Measurements from ENCODE around the gene MX2. TPM values are rescaled to one million over a fixed set of nuclear protein-coding genes. Genes with fewer than 3 reads are reported as not detected.

The MX2 gene
- total RNA-seq, 1 experiment from 2014 or later = 17.6 TPM

DNA sequence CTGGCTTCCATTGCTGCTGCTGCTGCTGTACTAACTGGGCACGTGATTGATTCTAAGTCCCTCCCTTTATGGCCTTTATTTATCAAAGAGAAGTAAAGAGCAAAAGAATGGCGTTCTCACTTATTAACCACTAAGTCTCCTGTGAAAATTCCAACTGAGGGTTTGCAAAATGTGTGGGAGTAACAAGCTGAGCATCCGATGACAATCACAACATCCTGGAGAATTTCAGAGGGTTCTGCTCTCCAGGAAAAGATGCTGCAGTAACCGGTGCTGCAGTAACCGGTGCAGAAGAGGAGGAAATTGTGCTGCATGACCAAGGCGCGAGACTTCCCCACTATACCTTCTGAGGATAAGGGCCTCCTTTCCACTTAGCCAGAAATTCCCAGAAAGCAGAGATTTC lies 12.7 kb upstream of the MX2 start:
- peaks cover 12% of the 10 kb centered on the region for H3K4me1 Mint-ChIP-seq (ENCODE audit: low read depth, unreplicated experiment)
- CTCF ChIA-PET = no interaction called here
- DNase-seq = no peak
- TF ChIP-seq, protein P1, sequence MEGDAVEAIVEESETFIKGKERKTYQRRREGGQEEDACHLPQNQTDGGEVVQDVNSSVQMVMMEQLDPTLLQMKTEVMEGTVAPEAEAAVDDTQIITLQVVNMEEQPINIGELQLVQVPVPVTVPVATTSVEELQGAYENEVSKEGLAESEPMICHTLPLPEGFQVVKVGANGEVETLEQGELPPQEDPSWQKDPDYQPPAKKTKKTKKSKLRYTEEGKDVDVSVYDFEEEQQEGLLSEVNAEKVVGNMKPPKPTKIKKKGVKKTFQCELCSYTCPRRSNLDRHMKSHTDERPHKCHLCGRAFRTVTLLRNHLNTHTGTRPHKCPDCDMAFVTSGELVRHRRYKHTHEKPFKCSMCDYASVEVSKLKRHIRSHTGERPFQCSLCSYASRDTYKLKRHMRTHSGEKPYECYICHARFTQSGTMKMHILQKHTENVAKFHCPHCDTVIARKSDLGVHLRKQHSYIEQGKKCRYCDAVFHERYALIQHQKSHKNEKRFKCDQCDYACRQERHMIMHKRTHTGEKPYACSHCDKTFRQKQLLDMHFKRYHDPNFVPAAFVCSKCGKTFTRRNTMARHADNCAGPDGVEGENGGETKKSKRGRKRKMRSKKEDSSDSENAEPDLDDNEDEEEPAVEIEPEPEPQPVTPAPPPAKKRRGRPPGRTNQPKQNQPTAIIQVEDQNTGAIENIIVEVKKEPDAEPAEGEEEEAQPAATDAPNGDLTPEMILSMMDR (IDR thresholded peaks at IDR 0.05; ENCODE audit: unreplicated experiment) = no peak
- no peak overlapping the region for H3K4me3 Mint-ChIP-seq (ENCODE audit: low read depth, unreplicated experiment)
- intact Hi-C loops (cut with micrococcal nuclease; ENCODE audit: unreplicated experiment) = no loop called here
- no peaks in the 10 kb centered on the region for H3K36me3 Mint-ChIP-seq (ENCODE audit: insufficient read depth, unreplicated experiment)
- H3K27ac Mint-ChIP-seq (ENCODE audit: unreplicated experiment) = no peak overlapping the region
- no TSS peak for BruUV-seq (replicated peaks)
- H3K27me3 Mint-ChIP-seq (ENCODE audit: unreplicated experiment) = no peaks in the 10 kb centered on the region
- no peaks in the 10 kb centered on the region for H3K9me3 Mint-ChIP-seq (ENCODE audit: low read depth, unreplicated experiment)

DNA sequence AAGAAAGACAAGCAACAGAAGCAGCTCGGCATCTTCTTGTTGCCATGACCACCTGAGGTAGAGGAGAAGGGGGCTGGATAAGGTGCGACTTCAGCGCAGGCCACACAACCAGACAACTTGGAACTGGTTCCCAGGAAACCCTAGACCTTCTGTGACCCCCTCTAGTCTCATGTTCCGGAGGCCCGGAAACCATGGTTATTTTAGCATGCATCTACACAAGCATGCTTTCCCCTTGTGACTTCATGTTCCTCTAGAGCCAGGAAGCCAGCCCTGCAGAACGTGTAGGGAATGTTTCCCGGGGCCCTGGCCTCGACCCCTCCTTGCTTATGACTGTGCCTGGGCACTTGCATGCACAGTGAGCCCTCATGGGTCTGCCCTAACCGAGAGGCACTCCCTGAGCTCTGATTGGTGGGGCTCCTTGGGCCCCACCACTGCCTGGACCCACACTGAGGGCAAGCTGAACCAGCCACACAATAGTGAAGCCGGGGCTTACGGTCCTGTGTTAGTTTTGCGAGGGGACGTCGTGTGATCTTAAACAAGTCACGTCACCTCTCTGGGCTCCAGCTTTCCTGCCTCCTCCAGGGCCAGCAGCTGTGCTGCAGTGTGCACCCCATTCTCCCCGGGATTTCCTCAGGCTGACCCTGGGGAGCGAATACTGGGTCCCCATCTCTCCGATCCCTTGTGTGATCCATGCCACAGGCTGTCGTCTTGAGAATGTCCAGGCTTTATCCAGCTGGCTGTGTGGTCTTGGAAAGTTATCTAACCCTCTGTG lies 12.0 kb upstream of the MX2 start:
- no peak overlapping the region for H3K27ac Mint-ChIP-seq (ENCODE audit: unreplicated experiment)
- BruUV-seq (replicated peaks) = no TSS peak
- H3K27me3 Mint-ChIP-seq (ENCODE audit: unreplicated experiment) = no peaks in the 10 kb centered on the region
- peaks cover 12% of the 10 kb centered on the region for H3K4me1 Mint-ChIP-seq (ENCODE audit: low read depth, unreplicated experiment)
- H3K4me3 Mint-ChIP-seq (ENCODE audit: low read depth, unreplicated experiment) = no peak overlapping the region
- H3K36me3 Mint-ChIP-seq (ENCODE audit: insufficient read depth, unreplicated experiment) = no peaks in the 10 kb centered on the region
- CTCF ChIA-PET = interaction anchor here (0.8 kb wide), 1 partner anchor 10 kb away, joined by 3 read pairs; no protein-coding TSS in a partner anchor
- DNase-seq = no peak
- no peaks in the 10 kb centered on the region for H3K9me3 Mint-ChIP-seq (ENCODE audit: low read depth, unreplicated experiment)
- intact Hi-C loops (cut with micrococcal nuclease; ENCODE audit: unreplicated experiment) = no loop called here
- TF ChIP-seq, protein P1 (IDR thresholded peaks at IDR 0.05; ENCODE audit: unreplicated experiment) = no peak

DNA sequence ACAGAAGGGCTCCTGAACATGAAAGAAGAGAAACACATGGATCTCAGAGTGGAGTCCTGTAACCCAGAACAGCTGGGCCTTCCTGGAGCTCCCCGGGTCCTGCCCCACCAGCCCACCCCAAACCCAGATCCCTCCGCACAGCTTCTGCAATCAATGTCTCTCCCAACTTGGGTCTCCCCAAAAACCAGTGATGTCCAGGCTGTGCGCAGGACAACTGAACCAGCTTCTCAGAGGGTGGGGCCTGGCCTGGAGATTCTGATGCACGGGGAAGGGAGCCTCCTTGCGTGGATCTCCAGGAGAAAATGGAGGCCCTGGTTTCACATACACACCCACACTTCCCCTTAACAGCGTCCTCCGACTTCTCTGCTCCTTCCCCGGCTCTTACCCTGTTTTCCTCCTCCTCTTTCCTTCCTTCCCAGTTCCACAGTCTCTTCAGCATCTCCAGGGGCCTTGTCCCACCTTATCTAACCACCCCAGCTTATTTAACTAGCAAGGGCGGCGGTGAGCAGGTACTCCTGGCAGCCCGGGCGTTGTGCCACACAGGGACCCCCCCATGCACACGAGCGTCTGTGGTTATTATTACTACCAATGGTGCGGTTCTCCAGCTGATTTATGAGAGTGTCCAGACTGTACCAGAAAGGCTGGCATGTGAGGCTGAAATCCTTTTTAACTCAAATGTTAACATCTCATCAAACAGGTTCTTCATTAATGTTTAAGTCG lies 11.2 kb upstream of the MX2 start:
- intact Hi-C loops (cut with micrococcal nuclease; ENCODE audit: unreplicated experiment) = no loop called here
- Mint-ChIP-seq H3K27ac (ENCODE audit: unreplicated experiment) (no peak overlapping the region), H3K4me3 (ENCODE audit: low read depth, unreplicated experiment) (no peak overlapping the region), H3K9me3 (ENCODE audit: low read depth, unreplicated experiment) (no peaks in the 10 kb centered on the region), H3K4me1 (ENCODE audit: low read depth, unreplicated experiment) (peaks cover 12% of the 10 kb centered on the region), H3K36me3 (ENCODE audit: insufficient read depth, unreplicated experiment) (no peaks in the 10 kb centered on the region), H3K27me3 (ENCODE audit: unreplicated experiment) (no peaks in the 10 kb centered on the region)
- TF ChIP-seq, protein P1 (IDR thresholded peaks at IDR 0.05; ENCODE audit: unreplicated experiment) = no peak
- BruUV-seq (replicated peaks) = no TSS peak
- CTCF ChIA-PET = interaction anchor here (0.8 kb wide), 1 partner anchor 9 kb away, joined by 3 read pairs; no protein-coding TSS in a partner anchor
- DNase-seq = no peak

DNA sequence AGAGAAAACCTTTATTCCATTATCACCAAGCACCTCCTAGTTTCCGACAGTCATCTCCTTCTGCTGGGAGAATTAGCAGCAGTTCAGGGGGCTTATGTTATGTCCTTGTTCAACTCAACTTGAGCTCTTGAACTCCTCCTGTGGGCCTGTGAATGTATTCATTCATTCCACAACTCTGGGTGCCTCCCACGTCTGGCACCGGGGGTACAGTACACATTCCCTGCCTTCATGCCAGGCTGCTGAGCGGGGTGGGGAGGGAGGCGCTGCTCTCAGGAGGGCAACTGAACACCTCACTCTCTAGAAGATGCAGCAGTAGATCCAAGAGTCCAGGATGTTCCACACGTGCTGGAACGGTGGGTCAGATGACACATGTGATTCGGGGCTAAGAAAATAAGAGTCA lies 4.3 kb upstream of the MX2 start:
- BruUV-seq (replicated peaks) = no TSS peak
- Mint-ChIP-seq H3K27ac (ENCODE audit: unreplicated experiment) (no peak overlapping the region), H3K36me3 (ENCODE audit: insufficient read depth, unreplicated experiment) (peaks cover 10% of the 10 kb centered on the region), H3K4me1 (ENCODE audit: low read depth, unreplicated experiment) (peaks cover 12% of the 10 kb centered on the region), H3K27me3 (ENCODE audit: unreplicated experiment) (no peaks in the 10 kb centered on the region), H3K4me3 (ENCODE audit: low read depth, unreplicated experiment) (no peak overlapping the region), H3K9me3 (ENCODE audit: low read depth, unreplicated experiment) (no peaks in the 10 kb centered on the region)
- no peak for DNase-seq
- intact Hi-C loops (cut with micrococcal nuclease; ENCODE audit: unreplicated experiment) = no loop called here
- CTCF ChIA-PET = interaction anchor here (0.7 kb wide), 1 partner anchor 9 kb away, joined by 3 read pairs; no protein-coding TSS in a partner anchor
- TF ChIP-seq, protein P1 (IDR thresholded peaks at IDR 0.05; ENCODE audit: unreplicated experiment) = no peak

Data from Calu3 (cell line).